GM21737 (cell line): ENCODE results near the gene TOR1AIP2.

ENCODE experiments used
- ATAC-seq: cut with Tn5 transposase; IDR thresholded peaks from one replicate; pipeline ENCODE4 v1.9.1; 2021; ENCODE audit warnings: mild to moderate bottlenecking, moderate library complexity; ENCODE audit not compliant: unreplicated experiment

The TOR1AIP2 gene

GRCh38 chr1:179877586-179878265 is at the start of gene TOR1AIP2:
Gene TOR1AIP2, minus strand, starts transcription at chr1:179877803. Its CDS starts 25,138 bp downstream, at chr1:179852665.
- ATAC-seq = peak; percentile 66

DNA sequence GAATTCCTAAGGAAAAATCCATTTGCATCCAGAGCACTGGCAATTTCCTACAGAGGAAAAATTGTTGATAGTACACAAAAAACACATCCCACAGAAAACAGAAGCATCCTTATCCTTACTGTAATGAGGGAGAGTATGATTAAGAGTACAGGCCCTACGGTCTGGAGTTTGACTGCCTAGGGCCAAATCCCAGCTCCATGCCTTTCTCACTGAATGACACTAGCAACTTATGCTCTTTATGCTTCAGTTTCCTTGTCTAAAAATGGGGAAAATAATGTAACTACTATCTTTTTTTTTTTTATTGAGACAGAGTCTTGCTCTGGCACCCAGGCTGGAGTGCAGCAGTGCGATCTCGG is 49.2 kb upstream of the TOR1AIP2 start:
- no peak for ATAC-seq

DNA sequence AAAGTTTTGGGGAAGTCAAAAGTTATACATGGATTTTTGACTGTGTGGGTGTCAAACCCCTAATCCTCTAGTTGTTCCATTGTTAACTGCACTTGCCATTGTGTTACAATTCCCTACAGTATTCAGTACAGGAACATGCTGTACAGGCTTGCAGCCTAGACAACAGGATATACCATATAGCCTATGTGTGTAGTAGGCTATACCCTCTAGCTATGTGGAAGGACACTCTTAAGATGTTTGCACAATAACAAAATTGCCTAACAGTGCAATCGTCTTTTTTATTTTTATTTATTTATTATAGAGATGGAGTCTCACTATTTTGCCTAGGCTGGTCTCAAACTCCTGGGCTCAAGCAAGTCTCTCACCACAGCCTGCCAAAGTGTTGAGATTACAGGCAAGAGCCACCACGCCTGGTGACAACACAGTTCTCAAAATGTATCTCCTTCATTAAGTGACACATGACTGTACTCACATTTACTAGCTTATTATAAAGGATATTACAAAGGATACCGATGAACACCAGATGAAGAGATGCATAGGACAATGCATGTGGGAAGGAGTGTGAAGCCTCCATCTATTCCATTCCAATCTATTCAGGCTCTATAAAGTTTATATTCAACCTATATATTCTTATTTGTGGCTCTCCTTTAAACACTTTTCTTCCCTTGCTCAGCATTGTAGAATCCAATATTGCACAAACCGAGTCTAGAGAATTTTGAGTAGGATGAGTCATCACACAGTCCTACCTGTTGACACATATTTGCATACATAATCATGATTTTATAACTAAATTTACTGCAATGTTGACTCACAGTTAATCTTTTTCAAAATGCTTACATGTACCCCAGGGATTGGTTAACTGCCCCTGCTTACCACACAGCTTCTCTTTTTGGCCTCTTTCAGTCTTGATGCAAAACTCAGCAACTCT is 48.6 kb upstream of the TOR1AIP2 start:
- no peak for ATAC-seq

DNA sequence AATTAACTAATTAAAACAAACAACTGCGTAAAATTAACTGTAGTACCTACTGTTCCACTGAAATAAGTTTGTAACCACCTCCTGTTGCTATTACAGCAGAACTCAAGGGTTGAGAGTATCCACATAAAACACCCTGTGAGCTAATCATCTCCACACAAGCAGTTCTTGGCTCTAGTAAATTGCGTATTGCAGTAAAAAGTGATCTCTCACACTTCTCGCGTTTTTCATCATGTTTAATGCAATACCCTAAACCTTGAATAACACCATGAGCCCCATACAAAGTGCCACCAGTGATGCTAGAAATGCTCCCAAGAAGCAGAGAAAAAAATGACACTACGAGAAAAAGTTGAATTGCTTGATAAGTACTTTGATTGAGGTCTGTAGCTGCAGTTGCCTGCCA is 47.7 kb upstream of the TOR1AIP2 start:
- ATAC-seq = no peak

- no peak for ATAC-seq
Measured at GRCh38 chr1:179924268-179924667, 46.7 kb upstream of the TOR1AIP2 start.

- no peak for ATAC-seq
Measured at GRCh38 chr1:179923029-179923428, 45.4 kb upstream of the TOR1AIP2 start.

DNA sequence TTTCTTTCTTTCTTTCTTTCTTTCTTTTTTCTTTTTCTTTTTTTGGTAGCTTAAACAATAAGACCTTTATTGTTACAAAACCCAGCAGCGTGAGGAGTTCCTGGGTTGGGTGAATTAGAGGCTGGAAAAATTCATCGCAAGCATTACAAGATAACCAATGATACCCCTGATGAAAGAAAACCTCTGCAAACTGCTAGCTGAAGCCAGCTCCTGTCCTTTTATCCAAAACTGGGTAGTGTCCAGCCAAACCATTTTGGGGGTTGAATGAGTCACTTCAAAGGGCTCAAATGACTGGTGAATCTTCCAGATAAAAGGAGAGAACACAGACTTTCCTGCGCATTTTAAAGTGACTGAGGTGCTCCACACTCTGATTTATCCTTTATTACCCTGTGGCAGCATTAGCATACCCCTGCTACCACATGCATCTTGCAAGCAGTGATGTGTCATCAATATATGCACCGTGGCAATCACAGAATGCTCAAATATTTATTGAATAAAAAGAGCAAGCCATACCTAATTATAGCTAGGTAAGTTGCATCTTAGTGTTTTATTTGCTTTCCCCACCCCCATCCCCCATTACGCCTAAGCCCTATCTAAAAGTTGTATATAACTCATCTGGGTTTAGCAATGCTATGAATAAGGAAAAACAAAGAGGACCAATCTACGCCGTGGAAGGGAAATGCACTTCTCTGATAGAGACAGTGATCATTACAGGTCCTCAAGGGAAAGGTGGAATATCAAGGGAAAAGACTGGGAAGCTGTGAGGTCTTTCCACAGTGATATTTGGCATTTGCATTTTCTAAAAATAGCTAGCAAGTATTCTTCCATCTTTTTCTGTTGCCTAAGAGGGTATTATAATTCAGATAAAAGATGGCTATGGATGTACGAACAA is 44.6 kb upstream of the TOR1AIP2 start:
- no peak for ATAC-seq

DNA sequence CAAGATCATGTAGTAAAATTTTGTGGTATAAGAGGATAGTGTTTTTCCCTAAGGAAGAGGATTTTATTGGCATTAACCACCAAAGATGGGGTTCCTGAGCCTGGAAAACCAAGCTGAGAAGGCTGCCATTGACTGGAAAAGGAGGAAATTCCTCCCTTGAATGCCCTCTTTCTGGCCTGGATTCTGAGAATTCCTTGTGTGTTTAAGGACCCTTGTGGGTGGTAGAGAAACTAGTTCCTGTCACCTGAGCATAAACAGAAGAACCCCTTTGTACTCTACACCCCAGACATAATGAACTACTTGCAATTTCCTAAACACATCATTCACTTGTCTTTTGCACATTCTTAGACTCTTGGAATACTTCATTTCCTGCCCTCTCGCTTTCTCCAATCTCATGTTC is 43.9 kb upstream of the TOR1AIP2 start:
- no peak for ATAC-seq

DNA sequence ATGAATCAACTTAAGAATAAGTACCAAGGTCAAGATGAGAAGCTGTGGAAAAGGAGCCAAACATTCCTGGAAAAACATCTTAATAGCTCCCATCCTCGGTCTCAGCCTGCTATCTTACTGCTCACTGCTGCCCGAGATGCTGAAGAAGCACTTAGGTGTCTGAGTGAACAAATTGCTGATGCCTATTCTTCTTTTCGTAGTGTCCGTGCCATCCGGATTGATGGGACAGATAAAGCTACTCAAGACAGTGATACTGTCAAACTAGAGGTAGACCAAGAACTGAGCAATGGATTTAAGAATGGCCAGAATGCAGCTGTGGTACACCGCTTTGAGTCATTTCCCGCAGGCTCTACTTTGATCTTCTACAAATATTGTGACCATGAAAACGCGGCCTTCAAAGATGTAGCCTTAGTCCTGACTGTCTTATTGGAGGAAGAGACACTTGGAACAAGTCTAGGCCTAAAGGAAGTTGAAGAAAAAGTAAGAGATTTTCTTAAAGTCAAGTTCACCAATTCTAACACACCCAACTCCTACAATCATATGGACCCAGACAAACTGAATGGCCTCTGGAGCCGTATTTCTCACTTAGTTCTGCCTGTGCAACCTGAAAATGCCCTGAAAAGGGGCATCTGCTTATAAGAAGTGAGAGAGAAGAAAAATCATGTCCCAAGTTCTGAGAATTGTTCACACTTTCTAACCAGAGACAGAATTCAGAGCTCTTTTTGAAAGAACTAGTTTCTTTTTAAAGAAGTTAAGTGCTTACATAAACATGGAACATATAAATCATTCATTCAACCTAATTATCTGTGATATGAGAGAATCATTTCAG is 40.2 kb upstream of the TOR1AIP2 start:
- ATAC-seq = no peak

- no peak for ATAC-seq
Measured at GRCh38 chr1:179911812-179912211, 34.2 kb upstream of the TOR1AIP2 start.

DNA sequence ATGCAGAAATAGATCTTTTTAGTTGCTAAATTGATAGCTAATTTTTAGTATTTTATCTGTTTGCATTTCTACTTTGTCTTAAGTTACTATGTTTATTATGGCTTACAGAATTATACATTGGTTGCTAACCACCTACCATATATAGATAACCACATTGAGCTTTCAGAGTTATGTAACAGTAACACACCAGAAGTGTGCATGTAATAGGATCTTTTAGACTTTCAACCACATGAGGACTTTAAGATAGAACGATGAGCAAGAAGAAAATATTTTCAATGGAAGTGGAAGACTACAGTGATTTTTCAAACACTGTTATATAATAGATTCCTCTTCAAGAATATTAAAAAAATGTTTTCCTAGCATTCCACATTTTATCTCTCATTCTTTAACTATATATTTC is 33.3 kb upstream of the TOR1AIP2 start:
- no peak for ATAC-seq

GRCh38 chr1:179889589-179889988 is 12.0 kb upstream of the TOR1AIP2 start:
- no peak for ATAC-seq

DNA sequence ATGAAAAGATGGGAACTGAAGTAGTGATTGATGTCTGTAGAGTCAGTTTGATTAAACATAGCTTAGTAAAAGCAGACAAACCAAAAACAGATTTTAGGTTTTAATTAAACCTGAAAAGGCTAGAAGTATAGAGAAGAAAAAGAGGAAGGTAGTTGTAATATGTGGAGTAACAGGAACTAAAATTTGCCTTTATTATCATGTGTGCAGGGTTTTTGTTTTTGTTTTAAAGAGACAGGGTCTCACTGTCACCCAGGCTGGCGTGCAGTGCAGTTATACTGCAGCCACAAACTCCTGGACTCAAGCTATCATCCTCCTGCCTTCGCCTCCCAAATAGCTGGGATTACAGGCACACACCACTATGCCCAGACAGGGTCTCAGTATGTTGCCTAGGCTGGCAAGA is 10.5 kb upstream of the TOR1AIP2 start:
- ATAC-seq = no peak

DNA sequence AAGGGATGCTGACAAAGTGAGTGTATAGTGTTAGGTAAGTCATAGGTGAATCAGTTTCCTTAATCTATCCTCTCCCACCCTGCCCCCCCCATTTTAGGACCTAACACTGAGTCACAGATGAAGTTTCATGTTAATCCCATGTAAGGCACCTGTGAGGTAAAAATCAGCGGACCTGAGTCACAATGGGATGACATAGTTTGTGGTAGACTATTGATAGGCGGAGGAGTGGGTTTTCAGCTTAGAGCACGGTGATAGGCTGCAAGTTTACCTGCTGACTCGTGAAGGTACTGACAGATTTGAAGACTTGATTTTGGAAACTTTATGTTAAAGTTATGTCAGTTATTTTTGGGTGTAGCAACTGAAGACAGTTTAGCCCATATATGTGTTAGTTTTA is 6.1 kb upstream of the TOR1AIP2 start:
- ATAC-seq = peak; percentile 26

GRCh38 chr1:179883040-179883744 is 5.6 kb upstream of the TOR1AIP2 start:
- peak; percentile 17 for ATAC-seq

DNA sequence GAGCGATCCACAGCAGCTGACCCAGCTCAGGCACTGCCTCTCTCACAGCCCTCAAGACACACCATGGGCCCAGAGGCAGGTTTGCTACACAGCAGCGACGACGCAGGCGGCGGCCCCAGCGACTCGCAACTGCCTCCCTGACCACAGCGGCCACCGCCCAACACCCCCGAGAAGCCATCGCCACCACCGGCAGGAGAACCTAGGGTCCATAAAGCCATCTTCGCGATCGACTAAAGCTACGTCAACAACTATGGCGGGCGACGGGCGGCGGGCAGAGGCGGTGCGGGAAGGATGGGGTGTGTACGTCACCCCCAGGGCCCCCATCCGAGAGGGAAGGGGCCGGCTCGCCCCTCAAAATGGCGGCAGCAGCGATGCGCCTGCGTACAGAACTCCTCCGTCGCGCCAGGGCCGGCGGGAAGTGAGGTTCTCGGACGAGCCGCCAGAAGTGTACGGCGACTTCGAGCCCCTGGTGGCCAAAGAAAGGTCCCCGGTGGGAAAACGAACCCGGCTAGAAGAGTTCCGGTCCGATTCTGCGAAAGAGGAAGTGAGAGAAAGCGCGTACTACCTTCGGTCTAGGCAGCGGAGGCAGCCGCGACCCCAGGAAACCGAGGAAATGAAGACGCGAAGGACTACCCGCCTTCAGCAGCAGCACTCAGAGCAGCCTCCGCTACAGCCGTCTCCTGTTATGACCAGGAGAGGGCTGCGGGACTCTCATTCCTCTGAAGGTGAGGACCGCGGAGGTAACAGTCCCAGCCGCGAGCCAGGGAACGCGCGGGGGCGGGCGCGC is 4.8 kb upstream of the TOR1AIP2 start, which contains the start of gene TOR1AIP1:
Gene TOR1AIP1, plus strand, starts transcription at position 33 of the 787 bp plus-strand sequence. Its CDS starts 218 bp downstream, at position 251.
- ATAC-seq = peak; percentile 74

DNA sequence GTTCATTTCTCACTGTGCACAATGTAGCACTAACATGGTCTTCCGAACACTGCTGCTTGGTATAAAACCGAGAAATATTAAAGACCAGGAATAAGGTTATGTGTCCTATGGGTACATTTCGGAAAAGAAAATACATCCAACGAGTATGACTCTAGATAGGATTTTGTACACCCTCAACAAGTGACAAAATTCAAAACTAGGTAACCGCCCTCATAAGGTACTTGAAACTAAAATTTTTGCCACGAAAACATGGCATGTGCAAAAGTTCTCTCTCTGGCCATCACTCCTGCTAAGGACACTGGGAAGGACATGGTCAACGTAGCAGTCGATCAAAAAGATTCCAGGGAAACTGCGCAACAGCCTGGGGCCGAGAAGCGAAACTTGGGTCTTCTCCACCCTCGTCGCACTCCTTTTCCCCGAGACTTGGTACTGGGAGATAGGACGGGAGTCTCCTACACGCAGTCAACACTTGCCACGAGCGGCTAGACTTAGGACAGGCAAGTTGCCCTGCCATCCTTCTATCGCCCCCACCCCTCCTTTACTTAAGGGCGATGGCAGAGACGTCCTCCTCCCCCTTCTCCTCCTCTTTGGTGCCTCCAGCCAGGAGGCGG is 4.1 kb upstream of the TOR1AIP2 start:
- ATAC-seq = peak; percentile 2

DNA sequence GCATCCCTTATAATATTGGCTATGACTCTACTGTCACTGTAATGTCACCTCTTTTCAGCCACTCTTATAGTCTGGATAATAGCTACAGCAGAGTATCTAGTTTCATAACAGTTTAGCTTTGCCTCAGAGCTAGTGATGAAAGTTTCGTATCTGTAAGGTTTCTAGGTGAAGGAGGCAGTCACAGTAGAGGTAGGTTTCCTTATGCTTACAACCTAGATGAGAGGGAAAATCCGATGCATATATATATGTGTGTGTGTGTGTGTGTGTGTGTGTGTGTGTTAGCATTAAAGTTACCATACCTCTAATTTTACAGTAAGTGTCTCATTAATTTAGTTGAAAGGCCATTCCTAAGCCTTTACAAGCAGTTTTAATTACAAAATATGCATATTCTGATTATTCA is 2.2 kb upstream of the TOR1AIP2 start:
- no peak for ATAC-seq
